ENCODE results near the gene LDLRAD4.

DNA sequence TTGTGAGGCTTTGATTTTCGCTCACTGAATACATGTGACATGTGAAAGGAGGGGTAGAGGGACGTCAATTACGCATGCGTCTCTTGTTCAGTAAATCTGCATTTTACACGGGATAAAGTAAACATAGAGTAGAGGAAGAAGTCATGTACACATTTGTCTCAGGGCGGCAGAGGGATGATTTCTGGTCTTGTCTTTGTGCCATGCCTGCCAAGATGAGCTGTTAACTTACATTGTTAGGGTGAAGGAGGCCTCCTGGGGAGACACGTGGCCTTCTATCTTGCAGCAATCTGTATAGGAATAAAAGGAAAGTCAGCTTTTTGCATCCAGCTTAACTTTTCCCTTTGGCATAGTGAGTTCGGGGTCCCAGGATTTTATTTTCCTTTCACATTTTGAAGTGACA lies 106.3 kb downstream of the LDLRAD4 start:
- TF ChIP-seq, protein P1, sequence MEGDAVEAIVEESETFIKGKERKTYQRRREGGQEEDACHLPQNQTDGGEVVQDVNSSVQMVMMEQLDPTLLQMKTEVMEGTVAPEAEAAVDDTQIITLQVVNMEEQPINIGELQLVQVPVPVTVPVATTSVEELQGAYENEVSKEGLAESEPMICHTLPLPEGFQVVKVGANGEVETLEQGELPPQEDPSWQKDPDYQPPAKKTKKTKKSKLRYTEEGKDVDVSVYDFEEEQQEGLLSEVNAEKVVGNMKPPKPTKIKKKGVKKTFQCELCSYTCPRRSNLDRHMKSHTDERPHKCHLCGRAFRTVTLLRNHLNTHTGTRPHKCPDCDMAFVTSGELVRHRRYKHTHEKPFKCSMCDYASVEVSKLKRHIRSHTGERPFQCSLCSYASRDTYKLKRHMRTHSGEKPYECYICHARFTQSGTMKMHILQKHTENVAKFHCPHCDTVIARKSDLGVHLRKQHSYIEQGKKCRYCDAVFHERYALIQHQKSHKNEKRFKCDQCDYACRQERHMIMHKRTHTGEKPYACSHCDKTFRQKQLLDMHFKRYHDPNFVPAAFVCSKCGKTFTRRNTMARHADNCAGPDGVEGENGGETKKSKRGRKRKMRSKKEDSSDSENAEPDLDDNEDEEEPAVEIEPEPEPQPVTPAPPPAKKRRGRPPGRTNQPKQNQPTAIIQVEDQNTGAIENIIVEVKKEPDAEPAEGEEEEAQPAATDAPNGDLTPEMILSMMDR (IDR thresholded peaks at IDR 0.05; ENCODE audit: borderline replicate concordance, extremely low read depth, low read length, poor library complexity, severe bottlenecking), result no peak
- TF ChIP-seq EZH2 (IDR thresholded peaks at IDR 0.05; ENCODE audit: borderline replicate concordance, low read depth, low read length, severe bottlenecking), result no peak

Data from DND-41 (cell line).